GM21737 (cell line): ENCODE measurements around the gene TMEM120B.
"Not testable (repeated sequence)": the region's sequence is repeated elsewhere in the genome, so short reads cannot be mapped to it uniquely, and the experiment has no call there.

Experiments used
- ATAC-seq: cut with Tn5 transposase; IDR thresholded peaks from one replicate; pipeline ENCODE4 v1.9.1; 2021; ENCODE audit warnings: mild to moderate bottlenecking, moderate library complexity; ENCODE audit not compliant: unreplicated experiment

Gene TMEM120B

GRCh38 chr12:121741743-121742142, 29.2 kb downstream of the TMEM120B start:
- ATAC-seq, result no peak

- ATAC-seq, result not testable (repeated sequence)
Measured at GRCh38 chr12:121745545-121745944, 33.0 kb downstream of the TMEM120B start.

GRCh38 chr12:121748218-121748570, 35.6 kb downstream of the TMEM120B start:
- ATAC-seq, result no peak

GRCh38 chr12:121748571-121749265, 36.2 kb downstream of the TMEM120B start:
- no peak for ATAC-seq

GRCh38 chr12:121749267-121749666, 36.7 kb downstream of the TMEM120B start:
- no peak for ATAC-seq

GRCh38 chr12:121750507-121750955, 38.0 kb downstream of the TMEM120B start:
- ATAC-seq, result no peak

- ATAC-seq, result no peak
Measured at GRCh38 chr12:121751034-121751433, 38.5 kb downstream of the TMEM120B start.

GRCh38 chr12:121751749-121752351, 39.3 kb downstream of the TMEM120B start:
- no peak for ATAC-seq

GRCh38 chr12:121753844-121754264, 41.3 kb downstream of the TMEM120B start:
- no peak for ATAC-seq

- ATAC-seq, result no peak
Measured at GRCh38 chr12:121754836-121755235, 42.3 kb downstream of the TMEM120B start.

- no peak for ATAC-seq
Measured at GRCh38 chr12:121755591-121755990, 43.0 kb downstream of the TMEM120B start.

GRCh38 chr12:121758536-121758935, 46.0 kb downstream of the TMEM120B start:
- ATAC-seq, result not testable (repeated sequence)

- no peak for ATAC-seq
Measured at GRCh38 chr12:121762269-121762668, 49.7 kb downstream of the TMEM120B start.

- no peak for ATAC-seq
Measured at GRCh38 chr12:121764808-121765207, 52.3 kb downstream of the TMEM120B start.

- no peak for ATAC-seq
Measured at GRCh38 chr12:121765573-121765972, 53.0 kb downstream of the TMEM120B start.

- no peak for ATAC-seq
Measured at GRCh38 chr12:121766290-121767039, 53.9 kb downstream of the TMEM120B start.

- no peak for ATAC-seq
Measured at GRCh38 chr12:121767525-121768016, 55.0 kb downstream of the TMEM120B start.

GRCh38 chr12:121769297-121769830, 56.8 kb downstream of the TMEM120B start:
- ATAC-seq, result no peak

GRCh38 chr12:121769831-121770301, 57.3 kb downstream of the TMEM120B start:
- no peak for ATAC-seq

GRCh38 chr12:121770388-121770787, 57.8 kb downstream of the TMEM120B start:
- ATAC-seq, result no peak
